Cardiac ventricle fibroblast (primary cell): ENCODE results near the gene KIFC3. TPM values are rescaled to one million over a fixed set of nuclear protein-coding genes. Genes with fewer than 3 reads are reported as not detected.

Experiments used
- total RNA-seq: library from RNA; depleted of rRNA; stranded (reverse); fragments of >200 nt; gene quantifications from 2 replicates; pipeline ENCODE4 v1.2.3, GENCODE V29; 2015

The KIFC3 gene
- total RNA-seq, result 5.6 and 8.4 TPM in 2 replicates

GRCh38 chr16:57802341-57803133, at the start of gene KIFC3:
Gene KIFC3 (minus strand): TSS chr16:57802491. CDS start chr16:57798243, 4,248 bp downstream.

GRCh38 chr16:57735755-57736418, 66.4 kb downstream of the KIFC3 start, which contains the start of gene KATNB1:
Gene KATNB1 (plus strand): TSS chr16:57735770. CDS start chr16:57737244, 1,474 bp downstream.

Other genes starting within 250 kb of the KIFC3 start
- gene ADGRG1, start 173.9 kb downstream of the KIFC3 start, total RNA-seq, result 1.7 and 5.0 TPM in 2 replicates
- gene ADGRG3, start 134.2 kb downstream of the KIFC3 start, total RNA-seq, result not detected in 2 replicates
- gene DRC7, start 107.7 kb downstream of the KIFC3 start, total RNA-seq, result 0.34 TPM in 1 of 2 replicates, not detected in the other
- 7.9 and 13.8 TPM in 2 replicates for gene KATNB1, start 66.7 kb downstream of the KIFC3 start, total RNA-seq
- gene CNGB1, start 168.6 kb upstream of the KIFC3 start, total RNA-seq, result not detected in 2 replicates
- 5.0 and 5.7 TPM in 2 replicates for gene ZNF319, start 198.2 kb upstream of the KIFC3 start, total RNA-seq
- gene USB1, start 198.9 kb upstream of the KIFC3 start, total RNA-seq, result 14.4 and 20.3 TPM in 2 replicates
- 3.5 and 4.0 TPM in 2 replicates for gene MMP15, start 223.3 kb upstream of the KIFC3 start, total RNA-seq